HepG2 (cell line): Measurements from ENCODE around the gene SMPD2. TPM values are rescaled to one million over a fixed set of nuclear protein-coding genes. Genes with fewer than 3 reads are reported as not detected.
A peak's percentile ranks its signal among the peaks of the same experiment; 100 is the strongest.

Experiments used
- HCFC1 ChIP-seq: fragments of 150-350 bp; IDR thresholded peaks from 2 replicates; pipeline ENCODE4 v1.6.1; 2014; ENCODE audit warnings: low read depth, low read length
- ISL2 ChIP-seq: sonication (generic); formaldehyde crosslinking; IDR thresholded peaks from 2 replicates; pipeline ENCODE4 v1.5.0; 2020; ENCODE audit warnings: missing genetic modification reagents
- JARID2 ChIP-seq: sonication (generic); formaldehyde crosslinking; IDR thresholded peaks from 2 replicates; pipeline ENCODE4 v1.8.1; 2023; ENCODE audit warnings: missing genetic modification reagents, inconsistent platforms; ENCODE audit not compliant: insufficient replicate concordance
- LRRFIP1 ChIP-seq: sonication (generic); formaldehyde crosslinking; conservative IDR thresholded peaks from 2 replicates; pipeline ENCODE4 v1.4.0; 2020; ENCODE audit warnings: missing genetic modification reagents
- RBFOX2 ChIP-seq: fragments of 200-400 bp; formaldehyde crosslinking; IDR thresholded peaks from 2 replicates; pipeline ENCODE4 v1.6.1; 2017; ENCODE audit warnings: low read depth, mild to moderate bottlenecking, low read length
- SIX4 ChIP-seq: sonication (generic); formaldehyde crosslinking; IDR thresholded peaks from 2 replicates; pipeline ENCODE4 v1.4.0; 2020; ENCODE audit warnings: missing genetic modification reagents
- SP1 ChIP-seq, 2 experiments: fragments of 450-650 bp in 1 of 2; sonication (generic) in 1 of 2; formaldehyde crosslinking in 1 of 2; IDR thresholded peaks; 2 replicates each; pipeline versions ENCODE4 v1.4.0 to v1.6.1; 2016 to 2020; ENCODE audit warnings: missing genetic modification reagents in 1 of 2
- THRA ChIP-seq: sonication (generic); formaldehyde crosslinking; IDR thresholded peaks from 2 replicates; pipeline ENCODE4 v1.4.0; 2020; ENCODE audit warnings: missing genetic modification reagents, borderline replicate concordance
- TMF1 ChIP-seq: sonication (generic); formaldehyde crosslinking; IDR thresholded peaks from 2 replicates; pipeline ENCODE4 v1.8.1; 2022; ENCODE audit warnings: low read depth, missing genetic modification reagents
- ZBTB8A ChIP-seq: sonication (generic); formaldehyde crosslinking; IDR thresholded peaks from 2 replicates; pipeline ENCODE4 v1.4.0; 2020; ENCODE audit warnings: mild to moderate bottlenecking, low read depth, missing genetic modification reagents, borderline replicate concordance
- ZFYVE20 ChIP-seq: sonication (generic); formaldehyde crosslinking; IDR thresholded peaks from 2 replicates; pipeline ENCODE4 v1.8.0; 2023; ENCODE audit warnings: low read depth, mild to moderate bottlenecking, moderate library complexity, missing genetic modification reagents, borderline replicate concordance
- ZNF580 ChIP-seq: IDR thresholded peaks from 2 replicates; pipeline ENCODE4 v1.6.1; 2016; ENCODE audit warnings: low read depth, borderline replicate concordance
- ZNF772 ChIP-seq: sonication (generic); formaldehyde crosslinking; IDR thresholded peaks from 2 replicates; pipeline ENCODE4 v1.5.0; 2020; ENCODE audit warnings: mild to moderate bottlenecking, missing genetic modification reagents
- polyA plus RNA-seq, 8 experiments: library from polyadenylated mRNA; depleted of rRNA in 3 of 8; stranded (reverse) in 7 of 8; unstranded in 1 of 8; fragments of >200 nt; fragmentation: Illumina TruSeq in 4 of 8; extraction: Trizol in 4 of 8; gene quantifications; 2 replicates each; pipeline versions ENCODE4 v1.2.1 to v1.2.3, GENCODE V29; 2011 to 2016; ENCODE audit warnings: low read depth in 4 of 8, missing spikeins in 1 of 8, mixed read lengths in 1 of 8; ENCODE audit not compliant: insufficient read depth in 1 of 8
- total RNA-seq, 5 experiments: library from RNA; depleted of rRNA; stranded (reverse); fragments of >200 nt; fragmentation: Illumina TruSeq; extraction: Trizol; gene quantifications; 2 replicates each; pipeline ENCODE4 v1.2.3, GENCODE V29; 2016; ENCODE audit warnings: low read depth in 1 of 5
- TF ChIP-seq, protein P1 (sequence below): IDR thresholded peaks from 2 replicates; pipeline ENCODE4 v1.6.1; 2016; ENCODE audit warnings: low read depth, missing genetic modification reagents, missing compliant biosample characterization
- TF ChIP-seq, protein P2 (sequence below): sonication (generic); formaldehyde crosslinking; IDR thresholded peaks from 2 replicates; pipeline ENCODE4 v1.9.0; 2022; ENCODE audit warnings: missing genetic modification reagents, mild to moderate bottlenecking, borderline replicate concordance

The SMPD2 gene
- total and polyA plus RNA-seq, 2 of the 13 experiments (the other 11 are each of a cell fraction or from before 2014, with no cell fraction given), result 5.9 to 10.6 TPM

DNA sequence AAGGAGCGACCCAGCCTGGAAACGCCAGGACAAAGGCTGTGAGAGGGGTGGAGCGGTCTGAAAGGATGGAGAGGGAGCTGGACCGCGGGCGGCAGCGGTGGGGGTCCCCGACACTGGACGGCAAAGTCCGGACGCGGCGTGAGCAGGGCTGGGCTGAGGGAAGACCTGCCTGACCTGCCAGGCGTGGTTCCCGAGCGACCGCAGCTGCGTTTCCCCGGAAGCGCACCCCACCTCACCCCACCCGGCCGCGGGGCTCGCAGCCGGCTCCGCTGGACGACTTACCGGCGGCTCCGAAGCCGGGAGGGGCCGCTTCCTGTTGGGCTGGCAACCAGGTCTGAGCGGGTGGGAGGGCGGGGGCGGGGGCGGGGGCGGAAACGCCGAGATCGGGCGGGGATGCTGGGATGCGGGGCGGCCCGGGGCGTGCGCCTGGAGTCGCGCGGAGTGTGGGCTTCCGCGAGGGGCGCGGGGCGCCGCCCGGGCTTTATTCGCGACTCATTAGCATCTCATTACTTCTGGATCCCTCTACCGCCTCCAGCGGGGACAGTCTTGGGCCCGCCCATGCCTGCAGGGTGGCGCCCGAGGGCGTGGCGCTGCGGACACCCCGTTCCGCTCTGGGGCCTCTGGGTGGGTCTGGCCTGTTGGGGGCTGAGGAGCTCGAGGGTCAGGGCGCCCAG, 15.1 kb downstream of the SMPD2 start, which contains the start of gene MICAL1 (continued):
- TF ChIP-seq THRA (CRISPR knock-in tag), result no peak
- no peak for TF ChIP-seq SP1 (IDR thresholded peaks at IDR 0.05)
- peak; percentile 39; the same call in 1 of the 2 replicates for TF ChIP-seq SP1 (CRISPR knock-in tag; IDR thresholded peaks at IDR 0.05)
- peak; percentile 19; the same call in 1 of the 2 replicates for TF ChIP-seq ZNF772
- TF ChIP-seq SIX4 (CRISPR knock-in tag), result no peak
- no peak for TF ChIP-seq HCFC1
- TF ChIP-seq RBFOX2, result peak; percentile 49
- TF ChIP-seq, protein P1, sequence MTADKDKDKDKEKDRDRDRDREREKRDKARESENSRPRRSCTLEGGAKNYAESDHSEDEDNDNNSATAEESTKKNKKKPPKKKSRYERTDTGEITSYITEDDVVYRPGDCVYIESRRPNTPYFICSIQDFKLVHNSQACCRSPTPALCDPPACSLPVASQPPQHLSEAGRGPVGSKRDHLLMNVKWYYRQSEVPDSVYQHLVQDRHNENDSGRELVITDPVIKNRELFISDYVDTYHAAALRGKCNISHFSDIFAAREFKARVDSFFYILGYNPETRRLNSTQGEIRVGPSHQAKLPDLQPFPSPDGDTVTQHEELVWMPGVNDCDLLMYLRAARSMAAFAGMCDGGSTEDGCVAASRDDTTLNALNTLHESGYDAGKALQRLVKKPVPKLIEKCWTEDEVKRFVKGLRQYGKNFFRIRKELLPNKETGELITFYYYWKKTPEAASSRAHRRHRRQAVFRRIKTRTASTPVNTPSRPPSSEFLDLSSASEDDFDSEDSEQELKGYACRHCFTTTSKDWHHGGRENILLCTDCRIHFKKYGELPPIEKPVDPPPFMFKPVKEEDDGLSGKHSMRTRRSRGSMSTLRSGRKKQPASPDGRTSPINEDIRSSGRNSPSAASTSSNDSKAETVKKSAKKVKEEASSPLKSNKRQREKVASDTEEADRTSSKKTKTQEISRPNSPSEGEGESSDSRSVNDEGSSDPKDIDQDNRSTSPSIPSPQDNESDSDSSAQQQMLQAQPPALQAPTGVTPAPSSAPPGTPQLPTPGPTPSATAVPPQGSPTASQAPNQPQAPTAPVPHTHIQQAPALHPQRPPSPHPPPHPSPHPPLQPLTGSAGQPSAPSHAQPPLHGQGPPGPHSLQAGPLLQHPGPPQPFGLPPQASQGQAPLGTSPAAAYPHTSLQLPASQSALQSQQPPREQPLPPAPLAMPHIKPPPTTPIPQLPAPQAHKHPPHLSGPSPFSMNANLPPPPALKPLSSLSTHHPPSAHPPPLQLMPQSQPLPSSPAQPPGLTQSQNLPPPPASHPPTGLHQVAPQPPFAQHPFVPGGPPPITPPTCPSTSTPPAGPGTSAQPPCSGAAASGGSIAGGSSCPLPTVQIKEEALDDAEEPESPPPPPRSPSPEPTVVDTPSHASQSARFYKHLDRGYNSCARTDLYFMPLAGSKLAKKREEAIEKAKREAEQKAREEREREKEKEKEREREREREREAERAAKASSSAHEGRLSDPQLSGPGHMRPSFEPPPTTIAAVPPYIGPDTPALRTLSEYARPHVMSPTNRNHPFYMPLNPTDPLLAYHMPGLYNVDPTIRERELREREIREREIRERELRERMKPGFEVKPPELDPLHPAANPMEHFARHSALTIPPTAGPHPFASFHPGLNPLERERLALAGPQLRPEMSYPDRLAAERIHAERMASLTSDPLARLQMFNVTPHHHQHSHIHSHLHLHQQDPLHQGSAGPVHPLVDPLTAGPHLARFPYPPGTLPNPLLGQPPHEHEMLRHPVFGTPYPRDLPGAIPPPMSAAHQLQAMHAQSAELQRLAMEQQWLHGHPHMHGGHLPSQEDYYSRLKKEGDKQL, result no peak
- no peak for TF ChIP-seq TMF1 (CRISPR knock-in tag)
- TF ChIP-seq ISL2 (CRISPR knock-in tag), result 0 out of 2 replicates have a peak, but pooled peaks have one; percentile 6
- TF ChIP-seq LRRFIP1 (CRISPR knock-in tag), result no peak
- peak; percentile 22; the same call in 1 of the 2 replicates for TF ChIP-seq ZNF580 (CRISPR knock-in tag)
- TF ChIP-seq ZBTB8A (CRISPR knock-in tag), result no peak
- TF ChIP-seq JARID2 (CRISPR knock-in tag), result peak; percentile 19
- TF ChIP-seq ZFYVE20, result no peak
- TF ChIP-seq, protein P2, sequence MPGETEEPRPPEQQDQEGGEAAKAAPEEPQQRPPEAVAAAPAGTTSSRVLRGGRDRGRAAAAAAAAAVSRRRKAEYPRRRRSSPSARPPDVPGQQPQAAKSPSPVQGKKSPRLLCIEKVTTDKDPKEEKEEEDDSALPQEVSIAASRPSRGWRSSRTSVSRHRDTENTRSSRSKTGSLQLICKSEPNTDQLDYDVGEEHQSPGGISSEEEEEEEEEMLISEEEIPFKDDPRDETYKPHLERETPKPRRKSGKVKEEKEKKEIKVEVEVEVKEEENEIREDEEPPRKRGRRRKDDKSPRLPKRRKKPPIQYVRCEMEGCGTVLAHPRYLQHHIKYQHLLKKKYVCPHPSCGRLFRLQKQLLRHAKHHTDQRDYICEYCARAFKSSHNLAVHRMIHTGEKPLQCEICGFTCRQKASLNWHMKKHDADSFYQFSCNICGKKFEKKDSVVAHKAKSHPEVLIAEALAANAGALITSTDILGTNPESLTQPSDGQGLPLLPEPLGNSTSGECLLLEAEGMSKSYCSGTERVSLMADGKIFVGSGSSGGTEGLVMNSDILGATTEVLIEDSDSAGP (CRISPR knock-in tag), result no peak
